ENCODE results near the gene PPP1R3E.

The PPP1R3E gene

GRCh38 chr14:23297096-23297495 is 5.6 kb downstream of the PPP1R3E start:
- no peak overlapping the region for H3K9ac ChIP-seq
- H2AFZ ChIP-seq (ENCODE audit: low read depth): no peak overlapping the region
- H3K4me3 ChIP-seq (IDR thresholded peaks at IDR 0.05; ENCODE audit: insufficient read depth, low read depth, low read length): no peak overlapping the region
- H3K36me3 ChIP-seq (ENCODE audit: insufficient read depth): no peaks in the 10 kb centered on the region
- TF ChIP-seq, protein P1, sequence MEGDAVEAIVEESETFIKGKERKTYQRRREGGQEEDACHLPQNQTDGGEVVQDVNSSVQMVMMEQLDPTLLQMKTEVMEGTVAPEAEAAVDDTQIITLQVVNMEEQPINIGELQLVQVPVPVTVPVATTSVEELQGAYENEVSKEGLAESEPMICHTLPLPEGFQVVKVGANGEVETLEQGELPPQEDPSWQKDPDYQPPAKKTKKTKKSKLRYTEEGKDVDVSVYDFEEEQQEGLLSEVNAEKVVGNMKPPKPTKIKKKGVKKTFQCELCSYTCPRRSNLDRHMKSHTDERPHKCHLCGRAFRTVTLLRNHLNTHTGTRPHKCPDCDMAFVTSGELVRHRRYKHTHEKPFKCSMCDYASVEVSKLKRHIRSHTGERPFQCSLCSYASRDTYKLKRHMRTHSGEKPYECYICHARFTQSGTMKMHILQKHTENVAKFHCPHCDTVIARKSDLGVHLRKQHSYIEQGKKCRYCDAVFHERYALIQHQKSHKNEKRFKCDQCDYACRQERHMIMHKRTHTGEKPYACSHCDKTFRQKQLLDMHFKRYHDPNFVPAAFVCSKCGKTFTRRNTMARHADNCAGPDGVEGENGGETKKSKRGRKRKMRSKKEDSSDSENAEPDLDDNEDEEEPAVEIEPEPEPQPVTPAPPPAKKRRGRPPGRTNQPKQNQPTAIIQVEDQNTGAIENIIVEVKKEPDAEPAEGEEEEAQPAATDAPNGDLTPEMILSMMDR (conservative IDR thresholded peaks at IDR 0.05; ENCODE audit: low read depth, low read length): no peak
- H4K20me1 ChIP-seq (ENCODE audit: insufficient read depth): no peaks in the 10 kb centered on the region
- peaks cover 19% of the 10 kb centered on the region for H3K4me1 ChIP-seq (ENCODE audit: low read depth, poor library complexity, severe bottlenecking)
- H3K27ac ChIP-seq: no peak overlapping the region
- 0 out of 2 replicates have a peak, but pooled peaks cover 5% of the 10 kb centered on the region for H3K79me2 ChIP-seq (ENCODE audit: insufficient read depth, low read depth)
- no peak overlapping the region for H3K4me2 ChIP-seq
- no peaks in the 10 kb centered on the region for H3K27me3 ChIP-seq (ENCODE audit: insufficient read depth, low read depth)

GRCh38 chr14:23296012-23296777 is 6.5 kb downstream of the PPP1R3E start:
- TF ChIP-seq, protein P1 (conservative IDR thresholded peaks at IDR 0.05; ENCODE audit: low read depth, low read length): no peak
- Histone ChIP-seq H3K4me3 (IDR thresholded peaks at IDR 0.05; ENCODE audit: insufficient read depth, low read depth, low read length) (no peak overlapping the region), H3K4me2 (no peak overlapping the region), H3K36me3 (ENCODE audit: insufficient read depth) (no peaks in the 10 kb centered on the region), H2AFZ (ENCODE audit: low read depth) (no peak overlapping the region), H3K27ac (no peak overlapping the region), H3K79me2 (ENCODE audit: insufficient read depth, low read depth) (0 out of 2 replicates have a peak, but pooled peaks cover 5% of the 10 kb centered on the region), H4K20me1 (ENCODE audit: insufficient read depth) (no peaks in the 10 kb centered on the region), H3K9ac (no peak overlapping the region), H3K27me3 (ENCODE audit: insufficient read depth, low read depth) (no peaks in the 10 kb centered on the region), H3K4me1 (ENCODE audit: low read depth, poor library complexity, severe bottlenecking) (peaks cover 19% of the 10 kb centered on the region)

DNA sequence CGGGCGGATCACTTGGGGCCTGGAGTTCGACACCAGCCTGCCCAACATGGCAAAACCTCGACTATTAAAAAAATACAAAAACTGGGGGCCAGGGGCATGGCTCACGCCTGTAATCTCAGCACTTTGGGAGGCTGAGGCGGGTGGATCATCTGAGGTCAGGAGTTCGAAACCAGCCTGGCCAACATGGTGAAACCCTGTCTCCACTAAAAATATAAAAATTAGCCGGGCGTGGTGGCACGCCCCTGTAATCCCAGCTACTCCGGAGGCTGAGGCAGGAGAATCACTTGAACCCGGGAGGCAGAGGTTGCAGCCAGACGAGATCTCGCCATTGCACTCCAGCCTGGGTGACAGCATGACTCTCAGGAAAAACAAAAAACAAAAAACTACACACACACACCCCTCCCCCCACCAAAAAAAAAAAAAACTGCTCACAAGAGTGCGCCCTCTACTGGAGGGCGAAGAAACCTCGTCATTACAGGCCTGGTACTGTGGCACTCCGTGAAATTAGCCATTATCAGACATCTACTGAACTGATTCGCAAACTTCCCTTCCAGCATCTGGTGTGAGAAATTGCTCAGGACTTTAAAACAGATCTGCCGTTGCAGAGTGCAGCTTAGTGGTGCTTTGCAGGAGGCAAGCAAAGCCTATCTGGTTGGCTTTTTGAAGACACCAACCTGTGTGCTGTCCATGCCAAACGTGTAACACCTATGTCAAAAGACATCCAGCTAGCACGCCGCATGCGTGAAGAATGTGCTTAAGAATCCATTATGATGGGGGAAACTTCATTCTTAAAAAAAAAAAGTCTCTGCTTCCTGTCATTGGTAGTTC is 7.7 kb downstream of the PPP1R3E start:
- H3K4me2 ChIP-seq: no peak overlapping the region; the same call in 1 of the 2 replicates
- H3K4me3 ChIP-seq (IDR thresholded peaks at IDR 0.05; ENCODE audit: insufficient read depth, low read depth, low read length): no peak overlapping the region
- H3K27me3 ChIP-seq (ENCODE audit: insufficient read depth, low read depth): no peaks in the 10 kb centered on the region
- no peak overlapping the region for H3K27ac ChIP-seq
- TF ChIP-seq, protein P1 (conservative IDR thresholded peaks at IDR 0.05; ENCODE audit: low read depth, low read length): peak; percentile 80
- H4K20me1 ChIP-seq (ENCODE audit: insufficient read depth): no peaks in the 10 kb centered on the region
- peaks cover 12% of the 10 kb centered on the region for H3K4me1 ChIP-seq (ENCODE audit: low read depth, poor library complexity, severe bottlenecking)
- no peak overlapping the region for H3K9ac ChIP-seq
- H2AFZ ChIP-seq (ENCODE audit: low read depth): no peak overlapping the region; the same call in 1 of the 2 replicates
- no peaks in the 10 kb centered on the region for H3K79me2 ChIP-seq (ENCODE audit: insufficient read depth, low read depth)
- no peaks in the 10 kb centered on the region for H3K36me3 ChIP-seq (ENCODE audit: insufficient read depth)

DNA sequence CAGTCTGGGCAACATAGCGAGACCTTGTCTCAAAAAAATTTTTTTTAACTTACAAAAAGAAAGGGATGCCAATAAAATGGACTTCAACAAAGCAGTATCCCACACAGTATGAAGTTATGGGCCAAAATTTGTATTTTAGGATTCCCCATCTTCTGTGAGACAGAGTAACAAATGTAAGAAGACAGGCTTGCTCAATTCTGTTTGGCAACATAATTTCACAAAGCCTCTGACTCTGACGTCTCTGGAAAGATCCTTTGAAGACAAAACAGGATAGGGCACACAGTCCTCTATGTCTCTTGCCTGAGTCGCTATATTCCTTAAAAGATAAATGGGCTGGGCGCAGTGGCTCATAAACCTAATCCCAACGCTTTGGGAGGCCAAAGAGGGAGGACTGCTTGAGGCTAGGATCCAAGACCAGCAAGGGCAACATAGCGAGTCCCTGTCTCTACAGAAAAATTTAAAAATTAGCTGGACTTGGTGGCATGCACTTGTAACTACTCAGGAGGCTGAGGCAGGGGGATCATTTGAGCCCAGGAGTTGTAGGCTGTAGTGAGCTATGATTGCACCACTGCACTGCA is 15.7 kb downstream of the PPP1R3E start:
- no peak overlapping the region for H3K4me3 ChIP-seq (IDR thresholded peaks at IDR 0.05; ENCODE audit: insufficient read depth, low read depth, low read length)
- TF ChIP-seq, protein P1 (conservative IDR thresholded peaks at IDR 0.05; ENCODE audit: low read depth, low read length): no peak

More for the DNA sequence above, 15.7 kb downstream of the PPP1R3E start:
- Histone ChIP-seq H3K79me2 (ENCODE audit: insufficient read depth, low read depth) (0 out of 2 replicates have a peak, but pooled peaks cover 4% of the 10 kb centered on the region), H2AFZ (ENCODE audit: low read depth) (peak overlapping the region; percentile 93; the same call in 1 of the 2 replicates), H3K4me2 (peak overlapping the region; percentile 84), H3K9ac (peak overlapping the region; percentile 41; the same call in 1 of the 2 replicates), H3K27ac (peak overlapping the region; percentile 24; the same call in 1 of the 2 replicates), H4K20me1 (ENCODE audit: insufficient read depth) (no peaks in the 10 kb centered on the region), H3K4me1 (ENCODE audit: low read depth, poor library complexity, severe bottlenecking) (peaks cover 11% of the 10 kb centered on the region), H3K36me3 (ENCODE audit: insufficient read depth) (no peaks in the 10 kb centered on the region), H3K27me3 (ENCODE audit: insufficient read depth, low read depth) (no peaks in the 10 kb centered on the region)

Measured in KMS-11 (cell line).